HL-60 (cell line): ENCODE data around the gene ZC3H4.

Experiments used
- DNase-seq, 2 experiments: peaks; one replicate each; pipeline ENCODE4 v3.0.0-alpha.2; 2010 to 2020; ENCODE audit warnings: low read depth in 1 of 2, low spot score in 1 of 2
- H3K27ac ChIP-seq: fragments of 250-450 bp; sonication (Bioruptor Pico); replicated peaks from 2 replicates; pipeline ENCODE4 v1.5.1; 2020; ENCODE audit warnings: mild to moderate bottlenecking, moderate library complexity
- H3K27me3 ChIP-seq: fragments of 250-450 bp; sonication (Bioruptor Pico); 2 replicates; pipeline ENCODE4 v1.5.1; 2021; ENCODE audit warnings: mild to moderate bottlenecking, moderate library complexity; ENCODE audit not compliant: insufficient read depth, poor library complexity, severe bottlenecking
- H3K4me3 ChIP-seq: replicated peaks from 2 replicates; pipeline ENCODE4 v1.5.1; 2011; ENCODE audit warnings: mild to moderate bottlenecking, control low read depth, low read length; ENCODE audit not compliant: insufficient read depth
- GABPA ChIP-seq: IDR thresholded peaks from 2 replicates; pipeline ENCODE4 v1.6.1; 2012; ENCODE audit warnings: low read depth
- POLR2AphosphoS5 ChIP-seq: IDR thresholded peaks from 2 replicates; pipeline ENCODE4 v1.6.1; 2012; ENCODE audit warnings: low read depth
- SPI1 ChIP-seq: IDR thresholded peaks from 2 replicates; pipeline ENCODE4 v1.6.1; 2012; ENCODE audit warnings: low read depth, mild to moderate bottlenecking, borderline replicate concordance
- TF ChIP-seq, protein P1 (sequence below): IDR thresholded peaks from one replicate; pipeline ENCODE4 v1.5.1; 2011; ENCODE audit warnings: low read length, control low read depth, inconsistent platforms; ENCODE audit not compliant: insufficient read depth
- TF ChIP-seq, protein P2 (sequence below): IDR thresholded peaks from 2 replicates; pipeline ENCODE4 v1.6.1; 2012; ENCODE audit warnings: low read depth; ENCODE audit not compliant: insufficient replicate concordance

ZC3H4 gene

DNA sequence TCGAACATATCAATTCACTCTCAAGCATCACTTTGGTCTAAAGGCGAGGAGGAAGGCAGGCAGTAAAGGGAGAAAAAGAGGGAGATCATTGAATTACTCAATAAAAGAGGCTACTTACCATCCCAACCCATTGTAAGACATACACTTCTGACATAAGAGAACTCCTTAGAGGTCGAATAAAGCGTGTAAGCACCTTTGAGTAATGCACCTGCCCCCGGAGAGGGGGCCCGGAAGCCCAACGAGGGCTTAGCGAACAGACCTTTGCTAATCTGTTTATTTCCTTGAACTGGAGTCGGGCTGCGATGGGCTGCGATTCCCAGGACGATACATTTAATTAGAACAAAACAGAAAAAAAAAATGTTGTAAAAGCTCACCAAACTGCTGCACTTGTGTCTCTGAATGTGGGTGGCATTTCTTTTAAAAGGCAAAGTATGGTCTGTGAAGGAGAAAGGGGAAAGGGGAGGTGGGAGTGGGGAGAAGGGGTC is 3.0 kb downstream of the ZC3H4 start:
- peak in 1 of 2 experiments; percentile 21 for DNase-seq
- Histone ChIP-seq H3K4me3 (peak overlapping the region; percentile 66), H3K27me3 (no peaks in the 10 kb centered on the region), H3K27ac (peak overlapping the region; percentile 99)
- no peak for TF ChIP-seq SPI1
- TF ChIP-seq, protein P1, sequence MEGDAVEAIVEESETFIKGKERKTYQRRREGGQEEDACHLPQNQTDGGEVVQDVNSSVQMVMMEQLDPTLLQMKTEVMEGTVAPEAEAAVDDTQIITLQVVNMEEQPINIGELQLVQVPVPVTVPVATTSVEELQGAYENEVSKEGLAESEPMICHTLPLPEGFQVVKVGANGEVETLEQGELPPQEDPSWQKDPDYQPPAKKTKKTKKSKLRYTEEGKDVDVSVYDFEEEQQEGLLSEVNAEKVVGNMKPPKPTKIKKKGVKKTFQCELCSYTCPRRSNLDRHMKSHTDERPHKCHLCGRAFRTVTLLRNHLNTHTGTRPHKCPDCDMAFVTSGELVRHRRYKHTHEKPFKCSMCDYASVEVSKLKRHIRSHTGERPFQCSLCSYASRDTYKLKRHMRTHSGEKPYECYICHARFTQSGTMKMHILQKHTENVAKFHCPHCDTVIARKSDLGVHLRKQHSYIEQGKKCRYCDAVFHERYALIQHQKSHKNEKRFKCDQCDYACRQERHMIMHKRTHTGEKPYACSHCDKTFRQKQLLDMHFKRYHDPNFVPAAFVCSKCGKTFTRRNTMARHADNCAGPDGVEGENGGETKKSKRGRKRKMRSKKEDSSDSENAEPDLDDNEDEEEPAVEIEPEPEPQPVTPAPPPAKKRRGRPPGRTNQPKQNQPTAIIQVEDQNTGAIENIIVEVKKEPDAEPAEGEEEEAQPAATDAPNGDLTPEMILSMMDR: no peak
- no peak for TF ChIP-seq POLR2AphosphoS5
- TF ChIP-seq, protein P2, sequence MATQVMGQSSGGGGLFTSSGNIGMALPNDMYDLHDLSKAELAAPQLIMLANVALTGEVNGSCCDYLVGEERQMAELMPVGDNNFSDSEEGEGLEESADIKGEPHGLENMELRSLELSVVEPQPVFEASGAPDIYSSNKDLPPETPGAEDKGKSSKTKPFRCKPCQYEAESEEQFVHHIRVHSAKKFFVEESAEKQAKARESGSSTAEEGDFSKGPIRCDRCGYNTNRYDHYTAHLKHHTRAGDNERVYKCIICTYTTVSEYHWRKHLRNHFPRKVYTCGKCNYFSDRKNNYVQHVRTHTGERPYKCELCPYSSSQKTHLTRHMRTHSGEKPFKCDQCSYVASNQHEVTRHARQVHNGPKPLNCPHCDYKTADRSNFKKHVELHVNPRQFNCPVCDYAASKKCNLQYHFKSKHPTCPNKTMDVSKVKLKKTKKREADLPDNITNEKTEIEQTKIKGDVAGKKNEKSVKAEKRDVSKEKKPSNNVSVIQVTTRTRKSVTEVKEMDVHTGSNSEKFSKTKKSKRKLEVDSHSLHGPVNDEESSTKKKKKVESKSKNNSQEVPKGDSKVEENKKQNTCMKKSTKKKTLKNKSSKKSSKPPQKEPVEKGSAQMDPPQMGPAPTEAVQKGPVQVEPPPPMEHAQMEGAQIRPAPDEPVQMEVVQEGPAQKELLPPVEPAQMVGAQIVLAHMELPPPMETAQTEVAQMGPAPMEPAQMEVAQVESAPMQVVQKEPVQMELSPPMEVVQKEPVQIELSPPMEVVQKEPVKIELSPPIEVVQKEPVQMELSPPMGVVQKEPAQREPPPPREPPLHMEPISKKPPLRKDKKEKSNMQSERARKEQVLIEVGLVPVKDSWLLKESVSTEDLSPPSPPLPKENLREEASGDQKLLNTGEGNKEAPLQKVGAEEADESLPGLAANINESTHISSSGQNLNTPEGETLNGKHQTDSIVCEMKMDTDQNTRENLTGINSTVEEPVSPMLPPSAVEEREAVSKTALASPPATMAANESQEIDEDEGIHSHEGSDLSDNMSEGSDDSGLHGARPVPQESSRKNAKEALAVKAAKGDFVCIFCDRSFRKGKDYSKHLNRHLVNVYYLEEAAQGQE: no peak
- no peak for TF ChIP-seq GABPA

DNA sequence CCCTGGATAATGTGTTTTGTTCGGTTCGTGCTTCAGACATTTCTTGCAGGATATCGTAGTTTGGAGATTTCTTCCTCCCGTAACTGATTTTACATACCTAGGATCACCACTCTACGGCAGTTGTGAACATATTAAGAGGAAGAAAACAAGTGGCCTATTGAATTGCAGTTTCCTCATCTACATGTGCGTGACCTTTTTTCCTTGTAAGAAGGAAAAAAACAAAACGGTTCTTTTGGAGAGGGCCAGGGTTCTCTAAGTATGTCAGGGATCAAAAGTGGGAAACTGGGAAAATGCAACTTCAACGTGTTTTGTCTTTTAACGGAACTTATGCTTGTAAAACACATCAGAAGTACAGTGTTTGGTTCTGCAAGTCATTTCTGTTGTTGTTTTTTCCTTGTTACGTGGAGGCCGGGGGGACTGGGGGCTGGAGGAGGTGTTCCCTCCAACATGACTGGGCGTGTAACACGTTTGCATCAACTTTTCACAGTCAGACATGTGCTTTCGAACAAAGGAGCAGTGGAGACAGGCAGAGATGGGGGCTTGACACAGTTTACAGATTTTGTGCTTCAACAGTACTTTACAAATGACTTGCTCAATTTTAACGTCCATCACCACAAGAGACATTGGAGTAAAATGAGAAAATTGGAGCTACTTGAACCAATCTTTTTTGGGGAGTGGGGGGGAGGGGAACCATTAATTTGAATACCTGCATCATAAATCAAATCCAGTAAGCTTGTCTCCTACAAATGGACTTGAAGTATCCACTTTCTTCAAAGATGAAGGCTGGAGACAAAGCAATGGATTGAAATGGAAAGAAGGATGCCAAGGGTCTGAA is 3.8 kb downstream of the ZC3H4 start:
- Histone ChIP-seq H3K4me3 (peak overlapping the region; percentile 66), H3K27ac (peak overlapping the region; percentile 99), H3K27me3 (no peaks in the 10 kb centered on the region)
- DNase-seq: peak; percentile 54 to 85
- TF ChIP-seq SPI1: no peak
- TF ChIP-seq, protein P2: no peak
- no peak for TF ChIP-seq GABPA
- peak; percentile 78; the same call in 1 of the 2 replicates for TF ChIP-seq POLR2AphosphoS5
- TF ChIP-seq, protein P1: no peak

DNA sequence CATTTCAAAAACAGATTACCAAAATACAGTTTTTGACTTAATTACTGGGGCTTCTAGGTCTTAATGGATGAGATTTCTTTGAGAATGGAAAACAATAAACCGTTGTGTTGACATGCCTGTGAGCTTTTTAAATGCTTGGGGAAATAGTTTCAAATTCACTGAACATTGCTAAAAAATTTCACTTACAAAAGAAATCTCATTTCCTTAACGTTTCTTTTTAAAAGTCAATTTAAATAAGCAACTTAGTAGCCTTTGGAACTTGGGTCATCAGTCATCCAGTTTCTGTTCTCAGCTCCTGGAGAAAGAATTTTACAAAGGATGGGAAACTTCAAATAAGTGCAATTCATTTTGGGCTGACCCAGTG is 4.4 kb downstream of the ZC3H4 start:
- Histone ChIP-seq H3K27ac (peak overlapping the region; percentile 99), H3K4me3 (no peak overlapping the region), H3K27me3 (no peaks in the 10 kb centered on the region)
- no peak for DNase-seq
- TF ChIP-seq, protein P2: no peak
- TF ChIP-seq, protein P1: no peak
- TF ChIP-seq POLR2AphosphoS5 (no peak), SPI1 (no peak), GABPA (no peak)
